ENCODE results near the gene AMPH. TPM values are rescaled to one million over a fixed set of nuclear protein-coding genes. Genes with fewer than 3 reads are reported as not detected.

Gene AMPH
- total RNA-seq, 1 experiment from 2014 or later: 9.0 TPM

GRCh38 chr7:38658921-38659320 is 27.7 kb upstream of the AMPH start:
- Mint-ChIP-seq H3K4me3 (no peak overlapping the region), H3K27ac (no peak overlapping the region), H3K27me3 (ENCODE audit: low read depth) (no peaks in the 10 kb centered on the region; the same call in 1 of the 2 replicates), H3K36me3 (no peaks in the 10 kb centered on the region), H3K9me3 (peaks cover 6% of the 10 kb centered on the region), H3K4me1 (no peaks in the 10 kb centered on the region)
- CTCF ChIA-PET: interaction anchor here (1.1 kb wide), 1 partner anchor 260 kb away, joined by 3 read pairs; no protein-coding TSS in a partner anchor
- no peak for ATAC-seq
- no peak for DNase-seq (ENCODE audit: low spot score)
- TF ChIP-seq PREB (CRISPR knock-in tag; IDR thresholded peaks at IDR 0.05; ENCODE audit: borderline replicate concordance) (no peak), STAT6 (CRISPR knock-in tag; conservative IDR thresholded peaks at IDR 0.05; ENCODE audit: low read depth) (no peak), NR1H2 (CRISPR knock-in tag; IDR thresholded peaks at IDR 0.05) (no peak), USF1 (CRISPR knock-in tag; IDR thresholded peaks at IDR 0.05) (no peak), AR (CRISPR knock-in tag; IDR thresholded peaks at IDR 0.05) (no peak), ATF2 (CRISPR knock-in tag; IDR thresholded peaks at IDR 0.05; ENCODE audit: borderline replicate concordance, low read depth) (no peak), ZNF396 (CRISPR knock-in tag; IDR thresholded peaks at IDR 0.05; ENCODE audit: borderline replicate concordance) (no peak), ATF1 (CRISPR knock-in tag; IDR thresholded peaks at IDR 0.05) (no peak), CREM (CRISPR knock-in tag; IDR thresholded peaks at IDR 0.05) (no peak), ZNF671 (CRISPR knock-in tag; IDR thresholded peaks at IDR 0.05) (no peak), MYBL2 (CRISPR knock-in tag; IDR thresholded peaks at IDR 0.05) (no peak), GTF2I (CRISPR knock-in tag; conservative IDR thresholded peaks at IDR 0.05) (no peak), ZNF423 (CRISPR knock-in tag; IDR thresholded peaks at IDR 0.05) (no peak), MXD4 (CRISPR knock-in tag; IDR thresholded peaks at IDR 0.05; ENCODE audit: borderline replicate concordance) (no peak), NFE2L1 (CRISPR knock-in tag; IDR thresholded peaks at IDR 0.05) (no peak), ZBTB21 (CRISPR knock-in tag; IDR thresholded peaks at IDR 0.05; ENCODE audit: borderline replicate concordance) (no peak), ZNF532 (CRISPR knock-in tag; IDR thresholded peaks at IDR 0.05; ENCODE audit: borderline replicate concordance) (no peak)
- TF ChIP-seq, protein P1, sequence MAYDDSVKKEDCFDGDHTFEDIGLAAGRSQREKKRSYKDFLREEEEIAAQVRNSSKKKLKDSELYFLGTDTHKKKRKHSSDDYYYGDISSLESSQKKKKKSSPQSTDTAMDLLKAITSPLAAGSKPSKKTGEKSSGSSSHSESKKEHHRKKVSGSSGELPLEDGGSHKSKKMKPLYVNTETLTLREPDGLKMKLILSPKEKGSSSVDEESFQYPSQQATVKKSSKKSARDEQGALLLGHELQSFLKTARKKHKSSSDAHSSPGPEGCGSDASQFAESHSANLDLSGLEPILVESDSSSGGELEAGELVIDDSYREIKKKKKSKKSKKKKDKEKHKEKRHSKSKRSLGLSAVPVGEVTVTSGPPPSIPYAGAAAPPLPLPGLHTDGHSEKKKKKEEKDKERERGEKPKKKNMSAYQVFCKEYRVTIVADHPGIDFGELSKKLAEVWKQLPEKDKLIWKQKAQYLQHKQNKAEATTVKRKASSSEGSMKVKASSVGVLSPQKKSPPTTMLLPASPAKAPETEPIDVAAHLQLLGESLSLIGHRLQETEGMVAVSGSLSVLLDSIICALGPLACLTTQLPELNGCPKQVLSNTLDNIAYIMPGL (CRISPR knock-in tag; IDR thresholded peaks at IDR 0.05): no peak
- POLR2A ChIA-PET: no interaction called here
